GM12878 (cell line): Measurements from ENCODE around the gene ABCC3. TPM values are rescaled to one million over a fixed set of nuclear protein-coding genes. Genes with fewer than 3 reads are reported as not detected.

ENCODE experiments used
- ATAC-seq: fragments of 200-7000 bp; cut with Tn5 transposase; 3 replicates; pipeline ENCODE4 v1.9.1; 2020; ENCODE audit warnings: mild to moderate bottlenecking, moderate library complexity
- BruUV-seq: library from RNA; stranded (reverse); fragments of 400-500 nt; replicated peaks from 2 replicates; lab custom pipeline; 2021; lab: Mats Ljungman, UMichigan
- CTCF ChIA-PET: fragments of 300-600 bp; sonication (Branson Sonifier 250); formaldehyde crosslinking; extraction: SDS; loops from one replicate; lab custom pipeline; 2021; ENCODE audit warnings: inconsistent platforms; lab: Yijun Ruan, JAX
- POLR2A ChIA-PET: fragments of 350-600 bp; formaldehyde crosslinking; extraction: SDS; loops from one replicate; lab custom pipeline; 2021; ENCODE audit warnings: inconsistent platforms; lab: Charles Lee
- RAD21 ChIA-PET: fragments of 300-600 bp; sonication (Branson Sonifier 250); formaldehyde crosslinking; loops from one replicate; lab custom pipeline; 2023; ENCODE audit warnings: antibody characterized with exemption; ENCODE audit not compliant: unreplicated experiment; lab: Charles Lee
- SMC1A ChIA-PET: fragments of 300-600 bp; sonication (Branson Sonifier 250); formaldehyde crosslinking; loops from one replicate; lab custom pipeline; 2023; ENCODE audit not compliant: unreplicated experiment, uncharacterized antibody; lab: Charles Lee
- DNase-seq: peaks from one replicate; pipeline ENCODE4 v3.0.0-alpha.2; 2011; ENCODE audit warnings: low read depth, low spot score
- FAIRE-seq: peaks from 3 replicates; lab custom pipeline; 2011; peaks lifted over from hg19 to GRCh38; lab: Jason Lieb, UNC
- H2AFZ ChIP-seq: 2 replicates; pipeline ENCODE4 v1.6.0; 2011; ENCODE audit warnings: low read depth, low read length, control low read depth; ENCODE audit not compliant: control insufficient read depth
- H3K27ac ChIP-seq: 2 replicates; pipeline ENCODE4 v1.5.1; 2011; ENCODE audit warnings: control low read depth; ENCODE audit not compliant: control insufficient read depth, insufficient read depth
- H3K27me3 ChIP-seq, 2 experiments: replicated peaks in 1 of 2; 2 replicates each; pipeline versions ENCODE4 v1.6.0 to v1.6.1; 2011; ENCODE audit warnings: low read length in 1 of 2; ENCODE audit not compliant: control insufficient read depth in 2 of 2, insufficient read depth in 2 of 2
- H3K36me3 ChIP-seq, 2 experiments: 2 replicates each; pipeline ENCODE4 v1.5.1; 2011; ENCODE audit warnings: low read length in 1 of 2; ENCODE audit not compliant: control insufficient read depth in 2 of 2, insufficient read depth in 2 of 2
- H3K4me1 ChIP-seq: 2 replicates; pipeline ENCODE4 v1.6.1; 2011; ENCODE audit warnings: mild to moderate bottlenecking, low read length, moderate library complexity, mixed read lengths; ENCODE audit not compliant: control insufficient read depth, insufficient read depth
- H3K4me2 ChIP-seq: 2 replicates; pipeline ENCODE4 v1.6.0; 2011; ENCODE audit warnings: control low read depth; ENCODE audit not compliant: control insufficient read depth, insufficient read depth
- H3K4me3 ChIP-seq: fragments of 200-600 bp; sonication (generic); 2 replicates; pipeline ENCODE4 v1.5.1; 2016
- H3K79me2 ChIP-seq: 2 replicates; pipeline ENCODE4 v1.6.0; 2011; ENCODE audit warnings: low read length; ENCODE audit not compliant: control insufficient read depth, insufficient read depth
- H3K9ac ChIP-seq: 2 replicates; pipeline ENCODE4 v1.8.0; 2011; ENCODE audit warnings: low read length, control low read depth, mixed read lengths; ENCODE audit not compliant: control insufficient read depth, insufficient read depth
- H3K9me3 ChIP-seq: replicated peaks from 3 replicates; pipeline ENCODE4 v1.5.1; 2011; ENCODE audit warnings: mild to moderate bottlenecking, low read length; ENCODE audit not compliant: control insufficient read depth, insufficient read depth
- H4K20me1 ChIP-seq: 2 replicates; pipeline ENCODE4 v1.6.0; 2011; ENCODE audit not compliant: control insufficient read depth, insufficient read depth
- CHD4 ChIP-seq: fragments of 200-600 bp; sonication (generic); IDR thresholded peaks from 2 replicates; pipeline ENCODE4 v1.6.1; 2016; ENCODE audit warnings: mild to moderate bottlenecking
- EZH2 ChIP-seq: IDR thresholded peaks from 2 replicates; pipeline ENCODE4 v1.6.1; 2012; ENCODE audit warnings: low read depth, mild to moderate bottlenecking, control low read depth, inconsistent platforms, low read length, borderline replicate concordance; ENCODE audit not compliant: control insufficient read depth
- KLF5 ChIP-seq: fragments of 450-650 bp; IDR thresholded peaks from 2 replicates; pipeline ENCODE4 v1.6.1; 2014; ENCODE audit warnings: mild to moderate bottlenecking; ENCODE audit not compliant: partially characterized antibody
- SREBF2 ChIP-seq: IDR thresholded peaks from 2 replicates; pipeline ENCODE4 v1.6.1; 2012; ENCODE audit warnings: mild to moderate bottlenecking, low read length
- SRF ChIP-seq, 2 experiments: IDR thresholded peaks; 2 replicates each; pipeline ENCODE4 v1.6.1; 2011; ENCODE audit warnings: low read depth in 2 of 2, low read length in 2 of 2, mild to moderate bottlenecking in 1 of 2, moderate library complexity in 1 of 2
- WGBS: methylation state at CpG from one replicate; pipeline ENCODE4 v1.1.6; 2016; ENCODE audit warnings: low lambda C conversion rate; ENCODE audit not compliant: insufficient replicate concordance, insufficient coverage; ENCODE audit errors: missing lambda C conversion rate; 5-methylcytosine and 5-hydroxymethylcytosine counted together
- in situ Hi-C: fragments of 300-500 bp; cut with MboI; formaldehyde crosslinking; loops from 9 replicates; pipeline ENCODE4 v1.14.3; 2018; ENCODE audit warnings: mixed read lengths
- intact Hi-C: fragments of 100-400 bp; cut with micrococcal nuclease; formaldehyde crosslinking; loops from one replicate; pipeline ENCODE4 v1.14.2; 2022; ENCODE audit not compliant: unreplicated experiment
- polyA plus RNA-seq, 11 experiments: library from polyadenylated mRNA; depleted of rRNA in 4 of 11; unstranded in 6 of 11; stranded (reverse) in 5 of 11; fragments of >200 nt; fragmentation: Nextera tagmentation in 4 of 11; fragmentation: Illumina TruSeq in 1 of 11; extraction: Ambion mirVana in 4 of 11; extraction: Trizol in 1 of 11; gene quantifications; 1 replicate in 1 of 11; 2 replicates in 10 of 11; pipeline versions ENCODE4 v1.2.1 to v1.2.3, GENCODE V29; 2011 to 2016; ENCODE audit warnings: inconsistent platforms in 2 of 11, missing spikeins in 2 of 11, low read depth in 1 of 11
- total RNA-seq, 4 experiments: library from RNA; depleted of rRNA in 3 of 4; stranded (reverse); fragments of >200 nt in 3 of 4; fragmentation: Illumina TruSeq in 1 of 4; extraction: Trizol in 1 of 4; gene quantifications; 2 replicates each; pipeline versions ENCODE4 v1.2.1 to v1.2.3, GENCODE V29; 2013 to 2021
- TF ChIP-seq, protein P1 (sequence below): fragments of 450-650 bp; formaldehyde crosslinking; IDR thresholded peaks from 2 replicates; pipeline ENCODE4 v1.4.0; 2020; ENCODE audit warnings: mild to moderate bottlenecking, moderate library complexity
- TF ChIP-seq, protein P2 (sequence below): fragments of 450-650 bp; IDR thresholded peaks from 2 replicates; pipeline ENCODE4 v1.6.1; 2016; ENCODE audit warnings: mild to moderate bottlenecking
- TF ChIP-seq, protein P3 (sequence below): IDR thresholded peaks from 2 replicates; pipeline ENCODE4 v1.6.1; 2012; ENCODE audit warnings: low read depth, low read length, improper control_type of control experiment

ABCC3 gene
- total and polyA plus RNA-seq, 10 of the 15 experiments (the other 5 are each of a cell fraction or from before 2014, with no cell fraction given): 0.21 to 2.3 (median 0.71) TPM; not detected in 6

DNA sequence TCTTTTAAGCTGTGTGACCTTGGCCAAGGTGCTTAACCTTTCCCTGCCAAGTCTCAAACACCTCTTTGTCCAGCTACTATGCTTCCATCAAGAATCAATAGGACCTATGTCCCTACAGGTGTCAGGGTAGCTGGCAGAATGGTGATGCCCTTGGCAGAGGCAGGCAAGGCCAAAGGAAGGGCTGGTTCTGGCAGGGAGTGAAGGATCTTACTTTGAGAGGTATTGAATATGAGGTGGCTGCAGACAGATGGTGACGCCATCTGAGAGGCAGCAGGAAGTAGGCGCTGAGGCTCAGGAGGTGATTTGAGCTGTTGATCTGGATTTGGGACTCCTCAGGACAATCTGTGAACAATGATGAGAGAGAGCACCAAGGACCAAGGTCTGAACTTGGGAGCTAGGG, 12.5 kb downstream of the ABCC3 start (continued):
- no peak for TF ChIP-seq EZH2

DNA sequence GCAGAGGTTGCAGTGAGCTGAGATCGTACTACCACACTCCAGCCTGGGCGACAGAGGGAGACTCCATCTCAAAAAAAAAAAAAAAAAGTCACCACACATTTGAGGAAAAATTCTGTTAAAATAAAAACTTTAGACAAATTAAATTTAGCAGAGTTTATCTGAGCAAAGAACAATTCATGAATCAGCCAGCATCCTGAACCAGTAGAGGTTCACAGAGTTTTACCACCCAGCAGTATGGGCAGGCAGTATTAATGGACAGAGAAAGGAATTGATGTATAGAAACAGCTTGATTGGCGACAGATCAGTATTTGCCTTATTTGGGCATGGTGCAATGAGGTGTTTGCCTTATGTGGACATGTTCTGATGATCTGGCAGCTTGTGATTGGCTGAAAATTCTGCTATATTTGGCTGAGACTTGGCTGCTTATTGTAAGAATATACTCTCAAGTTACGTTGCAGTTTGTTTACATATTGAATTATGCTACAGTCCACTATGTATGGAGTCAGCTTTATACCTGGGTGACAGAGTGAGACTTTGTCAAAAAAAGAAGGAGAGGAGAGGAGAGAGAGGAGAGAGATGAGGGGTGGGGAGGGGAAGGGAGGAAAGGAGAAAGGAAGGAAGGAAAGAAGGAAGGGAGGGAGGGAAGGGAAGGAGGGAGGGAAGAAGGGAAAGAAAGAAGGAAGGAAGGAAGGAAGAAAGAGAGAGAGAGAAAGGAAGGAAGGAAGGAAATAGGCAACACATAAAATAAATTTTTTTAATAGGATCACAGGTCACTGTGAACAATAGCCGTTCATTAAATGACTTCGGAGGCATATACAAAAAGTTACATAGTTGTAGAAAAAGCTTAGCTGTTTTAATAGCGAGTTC, 14.6 kb downstream of the ABCC3 start:
- FAIRE-seq (no peak), DNase-seq (no peak), ATAC-seq (0 out of 3 replicates have a peak, but pooled peaks have one; percentile 19)
- H3K36me3 ChIP-seq: no peaks in the 10 kb centered on the region
- H3K27me3 ChIP-seq: no peaks in the 10 kb centered on the region
- H4K20me1 ChIP-seq: no peaks in the 10 kb centered on the region
- H3K79me2 ChIP-seq: no peaks in the 10 kb centered on the region
- intact Hi-C loops: no loop called here
- no peak overlapping the region for H3K4me2 ChIP-seq
- H2AFZ ChIP-seq: no peak overlapping the region
- in situ Hi-C loops: no loop called here
- POLR2A ChIA-PET: interaction anchor here (0.6 to 1.0 kb wide), 4 partner anchors 10 to 122 kb away, joined by 3 read pairs; no protein-coding TSS in a partner anchor
- TF ChIP-seq SRF (IDR thresholded peaks at IDR 0.05; ENCODE audit: low read depth in 2 of 2, low read length in 2 of 2) (peak; percentile 86 to 94), SREBF2 (no peak), CHD4 (no peak), KLF5 (no peak)
- TF ChIP-seq, protein P1, sequence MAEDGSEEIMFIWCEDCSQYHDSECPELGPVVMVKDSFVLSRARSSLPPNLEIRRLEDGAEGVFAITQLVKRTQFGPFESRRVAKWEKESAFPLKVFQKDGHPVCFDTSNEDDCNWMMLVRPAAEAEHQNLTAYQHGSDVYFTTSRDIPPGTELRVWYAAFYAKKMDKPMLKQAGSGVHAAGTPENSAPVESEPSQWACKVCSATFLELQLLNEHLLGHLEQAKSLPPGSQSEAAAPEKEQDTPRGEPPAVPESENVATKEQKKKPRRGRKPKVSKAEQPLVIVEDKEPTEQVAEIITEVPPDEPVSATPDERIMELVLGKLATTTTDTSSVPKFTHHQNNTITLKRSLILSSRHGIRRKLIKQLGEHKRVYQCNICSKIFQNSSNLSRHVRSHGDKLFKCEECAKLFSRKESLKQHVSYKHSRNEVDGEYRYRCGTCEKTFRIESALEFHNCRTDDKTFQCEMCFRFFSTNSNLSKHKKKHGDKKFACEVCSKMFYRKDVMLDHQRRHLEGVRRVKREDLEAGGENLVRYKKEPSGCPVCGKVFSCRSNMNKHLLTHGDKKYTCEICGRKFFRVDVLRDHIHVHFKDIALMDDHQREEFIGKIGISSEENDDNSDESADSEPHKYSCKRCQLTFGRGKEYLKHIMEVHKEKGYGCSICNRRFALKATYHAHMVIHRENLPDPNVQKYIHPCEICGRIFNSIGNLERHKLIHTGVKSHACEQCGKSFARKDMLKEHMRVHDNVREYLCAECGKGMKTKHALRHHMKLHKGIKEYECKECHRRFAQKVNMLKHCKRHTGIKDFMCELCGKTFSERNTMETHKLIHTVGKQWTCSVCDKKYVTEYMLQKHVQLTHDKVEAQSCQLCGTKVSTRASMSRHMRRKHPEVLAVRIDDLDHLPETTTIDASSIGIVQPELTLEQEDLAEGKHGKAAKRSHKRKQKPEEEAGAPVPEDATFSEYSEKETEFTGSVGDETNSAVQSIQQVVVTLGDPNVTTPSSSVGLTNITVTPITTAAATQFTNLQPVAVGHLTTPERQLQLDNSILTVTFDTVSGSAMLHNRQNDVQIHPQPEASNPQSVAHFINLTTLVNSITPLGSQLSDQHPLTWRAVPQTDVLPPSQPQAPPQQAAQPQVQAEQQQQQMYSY: no peak
- TF ChIP-seq, protein P2, sequence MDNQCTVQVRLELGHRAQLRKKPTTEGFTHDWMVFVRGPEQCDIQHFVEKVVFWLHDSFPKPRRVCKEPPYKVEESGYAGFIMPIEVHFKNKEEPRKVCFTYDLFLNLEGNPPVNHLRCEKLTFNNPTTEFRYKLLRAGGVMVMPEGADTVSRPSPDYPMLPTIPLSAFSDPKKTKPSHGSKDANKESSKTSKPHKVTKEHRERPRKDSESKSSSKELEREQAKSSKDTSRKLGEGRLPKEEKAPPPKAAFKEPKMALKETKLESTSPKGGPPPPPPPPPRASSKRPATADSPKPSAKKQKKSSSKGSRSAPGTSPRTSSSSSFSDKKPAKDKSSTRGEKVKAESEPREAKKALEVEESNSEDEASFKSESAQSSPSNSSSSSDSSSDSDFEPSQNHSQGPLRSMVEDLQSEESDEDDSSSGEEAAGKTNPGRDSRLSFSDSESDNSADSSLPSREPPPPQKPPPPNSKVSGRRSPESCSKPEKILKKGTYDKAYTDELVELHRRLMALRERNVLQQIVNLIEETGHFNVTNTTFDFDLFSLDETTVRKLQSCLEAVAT: no peak
- TF ChIP-seq, protein P3, sequence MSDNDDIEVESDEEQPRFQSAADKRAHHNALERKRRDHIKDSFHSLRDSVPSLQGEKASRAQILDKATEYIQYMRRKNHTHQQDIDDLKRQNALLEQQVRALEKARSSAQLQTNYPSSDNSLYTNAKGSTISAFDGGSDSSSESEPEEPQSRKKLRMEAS: no peak
- H3K9ac ChIP-seq: no peak overlapping the region
- H3K27ac ChIP-seq: no peak overlapping the region
- CTCF ChIA-PET: no interaction called here
- no peak overlapping the region for H3K4me3 ChIP-seq
- BruUV-seq: no TSS peak
- SMC1A ChIA-PET: no interaction called here
- H3K4me1 ChIP-seq: no peaks in the 10 kb centered on the region
- peaks cover 3% of the 10 kb centered on the region; the same call in 2 of the 3 replicates for H3K9me3 ChIP-seq
- RAD21 ChIA-PET: no interaction called here
- WGBS: 49% methylated on average over 7 of the region's 7 CpGs
